AG10803 (cell line): ENCODE measurements around the gene NFATC1.

Source experiments
- DNase-seq: peaks from one replicate; pipeline ENCODE4 v3.0.0; 2010; ENCODE audit warnings: low read depth
- H3K4me3 ChIP-seq: 2 replicates; pipeline ENCODE4 v1.5.1; 2011; ENCODE audit warnings: mild to moderate bottlenecking, low read length, control low read depth
- CTCF ChIP-seq: conservative IDR thresholded peaks from 2 replicates; pipeline ENCODE4 v1.5.1; 2011; ENCODE audit warnings: mild to moderate bottlenecking, low read length, control low read depth, inconsistent platforms

The NFATC1 gene

GRCh38 chr18:79534356-79534755, 138.6 kb downstream of the NFATC1 start:
- TF ChIP-seq CTCF = no peak
- no peak overlapping the region for H3K4me3 ChIP-seq
- no peak for DNase-seq

DNA sequence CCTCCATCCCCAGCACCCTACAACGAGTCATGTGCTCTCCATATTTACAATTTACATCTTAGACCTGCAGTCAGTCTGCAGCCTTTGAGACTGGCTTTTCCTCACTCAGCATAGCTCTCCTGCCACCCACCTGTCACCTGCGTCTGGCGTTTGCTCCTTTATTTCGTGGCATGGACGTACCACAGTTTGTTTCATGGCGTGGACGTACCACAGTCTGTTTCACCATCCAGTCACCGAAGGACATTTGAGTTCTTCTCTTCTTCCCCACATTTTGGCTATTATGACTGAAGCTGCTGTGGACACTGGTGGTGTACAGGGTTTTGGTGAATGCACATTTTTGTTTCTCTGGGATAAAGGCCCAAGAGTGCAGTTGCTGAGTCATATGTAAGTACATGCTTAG, 142.0 kb downstream of the NFATC1 start:
- TF ChIP-seq CTCF = no peak
- no peak for DNase-seq
- H3K4me3 ChIP-seq = no peak overlapping the region

DNA sequence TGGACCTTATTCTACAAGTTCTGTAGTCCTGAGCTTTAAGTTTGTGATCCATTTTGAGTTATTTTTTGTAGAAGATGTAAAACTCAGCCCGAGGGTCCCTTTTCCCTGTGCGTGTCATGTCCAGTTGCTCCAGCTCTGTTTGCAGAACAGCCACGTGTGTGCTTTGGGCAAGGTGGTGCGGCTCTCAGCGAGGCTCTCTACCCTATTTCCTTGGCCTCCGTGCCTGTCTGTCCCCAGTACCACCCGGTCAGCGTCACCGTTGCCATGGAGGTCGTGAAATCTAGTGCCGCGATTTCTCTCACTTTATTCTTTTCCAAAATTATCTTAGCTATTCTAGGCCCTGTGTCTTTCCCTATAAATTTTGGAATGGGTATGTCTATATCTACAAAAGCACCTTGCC, 142.9 kb downstream of the NFATC1 start:
- TF ChIP-seq CTCF = no peak
- no peak for DNase-seq

GRCh38 chr18:79540161-79540903, 144.6 kb downstream of the NFATC1 start:
- no peak for TF ChIP-seq CTCF
- peak; percentile 25 for DNase-seq
- H3K4me3 ChIP-seq = no peak overlapping the region

More for the DNA sequence above, 142.9 kb downstream of the NFATC1 start:
- no peak overlapping the region for H3K4me3 ChIP-seq

- DNase-seq = no peak
- no peak overlapping the region for H3K4me3 ChIP-seq
- TF ChIP-seq CTCF = no peak
These were observed 145.2 kb downstream of the NFATC1 start for GRCh38 chr18:79540904-79541282.

DNA sequence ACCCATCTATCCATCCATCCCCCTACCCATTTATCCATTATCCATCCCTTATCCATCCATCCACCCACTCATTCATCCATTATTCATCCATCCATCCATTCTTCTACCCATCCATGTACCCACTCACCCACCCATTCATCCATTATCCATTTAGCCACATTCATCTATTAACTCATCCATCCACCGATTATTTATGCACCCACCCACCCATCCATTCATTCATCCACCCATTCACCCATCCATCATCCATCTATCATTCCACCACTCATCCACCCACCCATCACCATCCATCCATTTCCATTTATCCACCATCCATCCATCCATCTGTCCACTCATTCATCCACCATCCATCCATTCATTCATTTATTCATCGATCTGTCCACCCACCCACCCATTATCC, 146.5 kb downstream of the NFATC1 start:
- no peak for DNase-seq
- TF ChIP-seq CTCF = no peak
- no peak overlapping the region for H3K4me3 ChIP-seq

- H3K4me3 ChIP-seq = no peak overlapping the region
- no peak for DNase-seq
- no peak for TF ChIP-seq CTCF
These were observed 147.4 kb downstream of the NFATC1 start for GRCh38 chr18:79542876-79543750.
